Ammon's horn (tissue), 1 donor: Measurements from ENCODE around the gene FAM241A.
A peak's percentile ranks its signal among the peaks of the same experiment; 100 is the strongest.
"Not testable (repeated sequence)": the region's sequence is repeated elsewhere in the genome, so short reads cannot be mapped to it uniquely, and the experiment has no call there.

ENCODE experiments used
- DNase-seq: peaks from one replicate; pipeline ENCODE4 v3.0.0-alpha.2; 2016; ENCODE audit warnings: low spot score

Gene FAM241A

DNA sequence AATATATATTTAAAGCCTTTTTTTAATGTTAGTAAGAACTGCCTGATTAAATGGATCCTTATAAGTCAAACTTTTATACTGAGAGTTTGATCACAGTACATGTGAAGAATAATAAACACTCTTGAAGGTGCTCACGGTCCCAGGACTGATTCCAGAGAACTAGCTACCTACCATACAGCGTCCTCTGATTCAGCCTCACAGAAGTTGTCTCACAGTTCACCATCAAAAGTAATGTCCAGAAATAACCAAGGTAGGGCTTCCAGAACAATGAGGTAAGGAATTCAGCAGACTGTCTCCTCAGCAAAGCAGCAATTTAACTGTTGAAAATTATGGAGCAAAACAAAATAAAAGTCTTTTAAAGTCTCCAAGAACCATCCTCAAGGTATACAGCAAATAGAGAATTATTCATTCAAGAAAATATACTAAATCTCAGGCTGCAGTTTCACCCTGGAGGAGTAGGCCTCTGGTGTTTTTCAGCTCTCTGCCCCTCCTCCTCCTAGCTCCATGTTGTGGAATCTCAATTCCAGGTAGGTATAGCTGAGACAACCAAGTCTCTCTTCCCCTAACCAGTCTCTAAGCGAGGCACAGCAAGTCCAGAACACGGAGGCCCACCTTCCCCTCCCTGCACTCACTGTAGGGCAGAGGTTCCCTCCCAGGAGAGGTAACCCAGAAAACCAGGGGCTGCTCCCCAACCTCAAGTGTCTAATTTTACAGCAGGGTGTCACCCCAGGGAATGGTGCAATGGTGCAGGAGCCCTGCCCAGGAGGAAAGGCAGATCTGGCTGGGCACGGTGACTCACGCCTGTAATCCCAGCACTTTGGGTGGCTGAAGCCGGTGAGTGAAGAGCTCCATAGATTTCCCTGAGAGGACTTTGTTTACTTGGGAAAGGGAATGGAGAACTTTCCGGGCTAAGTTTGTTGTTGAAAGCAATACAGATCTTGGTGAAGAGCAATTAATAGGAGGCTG lies 28.6 kb downstream of the FAM241A start:
- no peak for DNase-seq

DNA sequence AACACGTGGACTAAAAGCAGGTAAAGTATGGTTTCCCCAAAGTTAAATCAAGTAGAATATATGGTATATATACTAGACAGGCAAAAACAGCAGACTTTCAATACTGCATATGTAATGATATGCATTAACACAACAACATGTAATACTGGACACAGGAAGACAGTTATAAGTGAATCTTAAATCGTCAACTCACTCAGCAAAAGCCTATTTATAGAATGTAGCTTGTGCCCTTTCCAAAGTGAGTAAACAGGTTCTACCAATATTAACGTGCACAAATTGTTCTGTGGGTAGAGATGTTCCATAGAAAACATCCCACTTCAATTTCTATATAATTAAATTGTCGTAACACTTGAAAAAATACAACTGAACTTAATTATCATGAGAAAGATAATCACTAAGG lies 30.6 kb downstream of the FAM241A start:
- no peak for DNase-seq

DNA sequence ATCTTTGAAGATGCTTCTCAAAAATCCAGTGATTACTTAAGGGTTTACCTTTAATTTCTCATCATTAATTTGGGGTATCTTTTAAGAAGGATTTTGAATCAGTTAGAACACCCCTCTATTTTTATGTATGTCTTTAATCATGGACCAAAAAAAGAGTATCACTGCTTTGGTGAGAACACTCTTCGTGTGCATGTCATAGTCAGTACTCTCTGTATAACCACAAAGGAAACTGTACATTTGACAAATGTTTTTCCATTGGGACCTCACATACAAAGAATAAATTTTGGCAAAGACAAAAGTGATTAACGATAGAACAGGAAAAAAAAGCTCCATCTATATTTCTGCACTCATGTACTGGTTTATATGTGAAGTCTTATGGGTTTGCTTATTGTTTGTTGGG lies 31.3 kb downstream of the FAM241A start:
- no peak for DNase-seq

DNA sequence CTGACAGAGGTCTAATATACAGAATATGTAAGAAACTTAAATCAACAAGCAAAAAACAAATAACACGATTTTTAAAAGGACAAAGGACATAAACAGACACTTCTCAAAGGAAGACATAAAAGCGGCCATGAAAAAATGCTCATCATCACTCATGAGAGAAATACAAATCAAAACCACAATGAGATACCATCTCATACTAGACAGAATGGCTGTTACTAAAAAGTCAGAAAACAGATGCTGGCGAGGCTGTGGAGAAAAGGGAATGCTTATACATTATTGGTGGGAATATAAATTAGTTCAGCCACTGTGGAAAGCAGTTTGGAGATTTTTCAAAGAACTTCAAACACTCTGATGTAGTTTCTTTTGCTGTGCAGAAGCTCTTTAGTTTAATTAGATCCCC lies 33.5 kb downstream of the FAM241A start:
- DNase-seq: not testable (repeated sequence)

DNA sequence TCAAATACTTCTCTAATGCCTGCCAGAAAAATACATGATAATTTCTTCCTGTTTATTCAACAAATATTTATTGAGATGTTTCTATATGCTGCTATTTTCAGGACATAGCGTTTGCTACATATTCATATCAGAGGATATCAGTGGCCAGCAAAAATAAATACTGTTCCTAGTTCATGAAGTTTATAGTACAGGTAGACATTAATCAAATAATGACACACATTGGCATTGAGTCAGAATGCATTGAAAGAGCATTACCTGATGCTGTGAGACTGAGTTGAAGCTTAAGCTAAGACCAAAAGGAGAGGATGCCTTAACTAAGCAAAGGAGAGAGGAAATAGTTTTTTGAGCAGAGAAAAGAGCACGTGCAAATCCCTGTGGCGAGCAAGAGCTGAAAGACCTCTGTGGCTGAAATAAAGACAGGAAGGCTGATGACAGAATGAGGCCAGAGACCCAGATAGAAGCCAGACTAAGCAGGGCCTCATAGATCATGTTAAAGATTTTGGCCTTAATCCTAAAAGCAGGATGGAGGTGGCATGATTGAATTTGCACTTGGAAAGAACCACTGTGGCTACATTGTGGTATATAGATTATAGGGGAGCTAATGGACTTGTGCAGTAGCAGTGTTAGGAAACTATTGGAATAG lies 36.2 kb downstream of the FAM241A start:
- no peak for DNase-seq

DNA sequence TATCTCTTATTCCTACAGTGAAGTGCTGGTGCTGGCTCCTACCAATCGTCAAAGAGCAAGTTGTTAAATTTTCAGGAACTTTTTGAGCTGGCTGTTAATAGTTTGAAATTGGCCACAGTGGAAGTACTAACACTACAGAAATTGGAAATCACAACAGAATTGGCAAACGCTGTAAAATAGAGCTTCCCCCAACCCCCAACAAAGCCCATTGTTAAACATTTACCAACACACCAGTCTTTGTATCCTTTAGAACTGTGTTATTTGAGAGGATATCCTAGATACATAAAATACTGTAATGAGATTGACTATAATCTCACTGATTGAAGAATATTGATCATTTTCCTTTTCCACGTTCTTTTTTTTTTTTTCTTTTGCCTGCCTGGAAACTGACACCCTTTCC lies 37.4 kb downstream of the FAM241A start:
- DNase-seq: peak; percentile 13

DNA sequence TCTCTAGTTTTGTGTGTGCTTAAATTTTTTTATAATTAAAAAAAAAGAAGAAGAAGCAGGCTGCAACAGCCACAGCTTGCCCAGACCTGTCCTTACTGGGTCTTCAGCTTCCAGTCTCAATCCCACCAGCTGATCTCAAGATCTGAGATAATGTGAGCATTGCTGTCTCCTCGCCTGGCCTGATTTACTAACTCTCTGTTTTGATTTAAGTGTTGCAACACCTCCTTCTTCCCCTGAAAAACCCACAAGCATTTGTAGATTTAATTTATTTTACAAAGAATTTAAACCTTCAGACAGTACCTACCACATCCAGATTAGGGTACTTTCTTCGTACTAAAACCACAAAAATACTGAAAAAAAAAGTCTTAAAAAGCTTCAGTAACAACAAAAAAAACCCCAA lies 38.0 kb downstream of the FAM241A start:
- no peak for DNase-seq

DNA sequence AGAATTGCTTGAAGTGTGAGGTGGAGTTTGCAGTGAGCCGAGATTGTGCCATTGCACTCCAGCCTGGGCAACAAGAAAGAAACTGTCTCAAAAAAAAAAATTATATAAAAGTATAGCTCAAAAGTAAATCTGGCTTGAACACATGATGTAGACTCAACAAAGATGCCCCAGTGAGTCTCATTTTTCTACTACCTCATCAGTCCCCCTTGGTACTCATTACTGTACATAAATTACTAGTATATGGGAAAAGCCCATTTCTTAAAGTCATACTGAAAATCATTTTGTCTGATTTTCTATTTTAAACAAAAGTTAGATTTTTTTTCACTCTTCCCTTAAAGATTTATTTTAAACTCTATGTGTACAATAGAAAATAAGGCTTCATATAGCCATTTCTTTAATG lies 39.2 kb downstream of the FAM241A start:
- no peak for DNase-seq

DNA sequence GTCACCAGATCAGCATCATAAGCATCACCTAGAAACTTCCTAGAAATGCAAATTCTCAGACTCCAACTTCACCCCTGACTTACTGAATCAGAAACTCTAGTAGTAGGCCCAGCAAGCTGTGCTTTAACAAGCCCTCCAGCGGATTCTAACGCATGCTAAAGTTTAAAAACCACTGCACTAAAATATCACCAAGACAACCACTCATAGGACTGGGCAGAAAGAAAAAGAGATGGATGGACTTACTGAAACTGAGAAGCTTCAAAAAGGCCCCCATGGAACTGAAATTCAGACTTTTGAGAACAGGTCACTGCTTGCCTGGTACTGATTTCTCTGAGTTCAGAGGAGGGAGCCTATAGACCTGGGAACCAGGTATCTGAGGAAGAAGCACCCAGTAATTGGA lies 40.1 kb downstream of the FAM241A start:
- no peak for DNase-seq

DNA sequence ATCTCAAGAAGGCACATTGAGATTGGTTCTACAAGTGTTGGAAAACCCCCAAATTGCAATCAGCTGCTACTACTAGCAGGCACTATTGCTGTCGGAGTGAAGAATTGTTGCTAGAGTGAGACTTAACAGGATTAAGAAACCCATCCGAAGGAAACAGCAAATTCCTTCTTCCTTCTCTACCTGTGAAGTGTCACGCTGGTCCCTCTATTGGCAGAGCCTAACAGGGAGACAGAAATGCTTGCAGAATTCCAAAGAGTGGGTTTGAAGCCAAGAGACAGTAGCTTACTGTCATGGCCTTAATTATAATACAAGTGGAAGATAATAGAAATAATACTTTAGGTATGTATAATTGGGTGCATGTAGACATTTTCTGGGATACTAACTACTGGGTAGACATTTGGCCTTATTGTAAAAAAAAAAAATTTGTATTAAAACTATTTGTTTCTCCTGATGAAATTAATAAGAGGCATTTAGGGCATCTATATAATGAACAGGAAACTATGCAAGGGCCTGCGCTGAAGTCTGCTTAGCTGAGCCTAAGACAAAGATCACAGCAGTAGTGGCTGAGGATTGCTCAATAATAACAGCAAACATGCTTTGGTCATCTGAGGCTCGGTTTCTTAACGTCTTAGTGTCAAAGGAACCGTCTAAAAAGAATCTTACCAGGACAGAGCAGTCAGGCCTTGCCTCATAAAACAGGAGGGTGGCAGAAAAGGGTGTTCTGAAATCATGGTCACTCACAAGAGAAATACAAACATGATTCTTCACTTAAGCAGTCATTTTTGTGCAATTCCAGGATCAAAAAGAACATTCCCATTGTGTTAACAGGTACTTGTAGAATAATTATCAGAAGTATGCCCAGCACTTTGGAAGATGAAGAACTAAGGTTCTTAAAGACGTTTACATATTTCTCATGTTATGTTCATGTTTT lies 40.8 kb downstream of the FAM241A start:
- DNase-seq: no peak

DNA sequence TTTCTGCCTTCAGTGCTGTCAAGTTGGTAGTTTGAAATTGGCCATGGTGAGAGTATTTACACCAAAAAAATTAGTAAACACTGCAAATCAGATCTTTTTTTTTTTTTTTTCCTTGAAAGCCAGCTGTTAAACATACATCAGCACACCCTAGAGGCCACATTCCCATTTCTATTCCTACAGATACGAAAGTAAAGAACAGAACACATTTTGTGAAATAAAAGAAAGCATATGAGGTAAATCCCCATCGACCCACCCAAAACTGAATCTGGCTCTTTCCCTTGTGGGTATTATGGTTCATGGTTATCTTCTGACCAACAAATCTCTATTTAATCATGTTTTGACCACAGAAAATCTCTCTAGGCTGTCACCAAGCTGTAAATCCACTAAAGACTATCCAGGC lies 44.5 kb downstream of the FAM241A start:
- DNase-seq: no peak

DNA sequence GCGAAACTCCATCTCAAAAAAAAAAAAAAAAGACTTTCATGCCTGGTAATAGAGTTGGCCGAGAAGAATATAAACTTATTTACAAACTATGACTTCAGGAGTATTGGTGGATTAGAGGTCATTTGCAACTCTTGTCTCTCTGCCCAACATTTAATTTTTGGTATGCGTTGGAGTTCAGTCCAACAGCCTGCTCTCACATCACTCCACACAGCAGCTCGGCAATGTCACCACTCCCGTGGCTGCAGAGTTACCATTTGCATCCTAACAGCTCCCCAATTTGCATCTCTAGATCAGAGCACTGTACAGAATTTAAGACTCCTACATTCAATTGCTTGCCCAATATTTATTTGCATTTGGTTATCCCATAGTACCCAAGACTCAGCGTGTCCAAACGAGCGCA lies 45.4 kb downstream of the FAM241A start:
- DNase-seq: no peak

DNA sequence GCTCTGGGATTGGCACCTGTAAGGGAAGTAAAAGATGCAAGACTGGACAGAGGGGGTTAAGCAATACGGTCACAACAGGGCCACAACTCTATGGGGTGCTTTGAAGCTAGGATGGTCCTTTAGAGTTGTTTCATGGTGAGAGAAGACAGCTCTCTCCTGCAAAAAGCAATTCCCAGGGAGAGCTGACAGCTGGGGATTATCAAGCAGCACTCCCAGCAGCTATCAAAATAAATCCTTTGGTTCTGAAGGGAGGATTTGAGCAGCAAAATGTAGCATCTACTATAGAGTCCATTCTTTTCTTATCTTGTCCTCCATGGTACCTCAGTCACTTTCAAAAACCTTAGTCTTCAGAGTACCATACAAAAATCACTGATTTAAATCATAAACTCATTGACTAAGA lies 51.2 kb downstream of the FAM241A start:
- no peak for DNase-seq

DNA sequence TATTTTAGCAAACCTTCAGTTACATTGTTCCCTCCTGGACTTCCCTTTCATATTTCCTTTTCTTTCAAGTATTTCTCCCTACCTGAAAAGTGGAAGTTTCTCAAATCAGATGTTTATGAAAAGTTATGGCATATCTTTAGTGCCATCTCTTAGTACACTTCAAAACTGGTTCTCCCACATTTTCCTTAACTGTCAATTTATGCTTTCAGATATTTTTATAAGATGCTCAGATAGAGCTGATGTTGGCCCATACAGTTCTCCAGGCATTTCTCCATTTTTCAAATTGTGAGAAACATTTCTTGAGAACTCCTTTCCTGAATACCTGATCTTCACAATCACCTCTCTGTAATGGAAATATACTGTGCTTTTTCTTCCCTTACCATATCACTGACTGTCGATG lies 53.8 kb downstream of the FAM241A start:
- no peak for DNase-seq

DNA sequence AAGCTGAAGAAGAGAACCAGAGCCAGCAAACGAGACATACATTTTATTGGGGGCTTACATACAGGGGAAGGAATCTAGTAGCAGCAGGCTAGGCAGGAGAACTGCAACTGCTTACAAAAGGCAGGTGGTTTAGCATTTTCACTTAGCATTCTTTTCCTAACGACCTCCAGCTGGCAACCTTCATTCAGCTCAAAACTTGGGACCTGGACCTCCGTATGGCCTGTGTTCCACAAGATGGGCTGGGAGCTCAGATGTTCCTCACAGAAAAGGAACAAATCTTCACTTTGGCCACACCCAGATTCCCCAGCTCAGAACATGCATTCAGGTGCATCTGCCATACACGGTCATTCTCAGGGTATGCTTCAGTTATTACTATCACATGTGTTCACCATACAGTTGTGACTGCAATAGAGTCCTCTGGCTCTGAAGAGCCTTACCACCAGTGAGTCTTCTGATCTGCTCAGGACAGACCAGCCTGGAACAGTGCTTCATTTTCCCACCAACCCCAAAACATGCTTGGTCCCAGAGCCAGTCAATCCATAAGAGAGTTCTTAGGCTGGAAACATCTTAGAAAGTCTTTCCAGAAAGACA lies 56.8 kb downstream of the FAM241A start:
- no peak for DNase-seq

DNA sequence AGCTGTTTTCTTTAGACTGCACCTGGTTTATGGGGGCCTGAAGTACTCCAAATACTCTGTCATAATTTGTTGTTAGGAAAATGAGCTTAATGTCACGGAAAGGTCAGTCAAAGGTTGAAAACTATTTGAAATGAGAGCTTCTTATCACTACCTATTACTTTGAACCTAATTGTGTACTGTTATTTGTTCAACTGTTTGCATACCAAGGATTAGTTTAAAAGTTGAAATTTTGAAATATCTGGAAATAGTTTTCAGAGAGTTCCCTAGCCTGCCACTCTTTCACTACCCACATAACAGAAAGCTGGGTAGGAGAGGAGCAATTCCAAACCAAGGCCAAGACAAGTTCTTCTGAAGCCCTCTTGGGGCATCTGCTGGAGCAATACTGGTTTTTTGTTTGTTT lies 58.3 kb downstream of the FAM241A start:
- DNase-seq: no peak

DNA sequence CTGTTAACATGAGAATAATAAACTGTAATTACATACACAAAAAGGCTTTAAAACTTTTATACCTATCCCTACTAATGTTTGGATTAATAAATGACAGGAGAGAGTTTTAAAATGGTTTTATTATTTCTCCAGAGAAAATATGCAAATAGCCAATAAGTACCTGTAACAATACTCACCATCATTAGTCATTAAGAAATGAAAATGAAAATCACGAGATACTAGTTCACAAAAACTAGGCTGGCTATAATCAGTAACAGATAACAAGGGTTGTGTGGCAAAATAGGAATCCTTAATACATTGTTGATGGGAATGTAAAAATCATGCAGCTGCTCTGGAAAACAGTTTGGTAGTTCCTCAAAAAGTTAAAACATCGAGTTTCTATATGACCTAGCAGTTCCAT lies 61.2 kb downstream of the FAM241A start:
- no peak for DNase-seq

DNA sequence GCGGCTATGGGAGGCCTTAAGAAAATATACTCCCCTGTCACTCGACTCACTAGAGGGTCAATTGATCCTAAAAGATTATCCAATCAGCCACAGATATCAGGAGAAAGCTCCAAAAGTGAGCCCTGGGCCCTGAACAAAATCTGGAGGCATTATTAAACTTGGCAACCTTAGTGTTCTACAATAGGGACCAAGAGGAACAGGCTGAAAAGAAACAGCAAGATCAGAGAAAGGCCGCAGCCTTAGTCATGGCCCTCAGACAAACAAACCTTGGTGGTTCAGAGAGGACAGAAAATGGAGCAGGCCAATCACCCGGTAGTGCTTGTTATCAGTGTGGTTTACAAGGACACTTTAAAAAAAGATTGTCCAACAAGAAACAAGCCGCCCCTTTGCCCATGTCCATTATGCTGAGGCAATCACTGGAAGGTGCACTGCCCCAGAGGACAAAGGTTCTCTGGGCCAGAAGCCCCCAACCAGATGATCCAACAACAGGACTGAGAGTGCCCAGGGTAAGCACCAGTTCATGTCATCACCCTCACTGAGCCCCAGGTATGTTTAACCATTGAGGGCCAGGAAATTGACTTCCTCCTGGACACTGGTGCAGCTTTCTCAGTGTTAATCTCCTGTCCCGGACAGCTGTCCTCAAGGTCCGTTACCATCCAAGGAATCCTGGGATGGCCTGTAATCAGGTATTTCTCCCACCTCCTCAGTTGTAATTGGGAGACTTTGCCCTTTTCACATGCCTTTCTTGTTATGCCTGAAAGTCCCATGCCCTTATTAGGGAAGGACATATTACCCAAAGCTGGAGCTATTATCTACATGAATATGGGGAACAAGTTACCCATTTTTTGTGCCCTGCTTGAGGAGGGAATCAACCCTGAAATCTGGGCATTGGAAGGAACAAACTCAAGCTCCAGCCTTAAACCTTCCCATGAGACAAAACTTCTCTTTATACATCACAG lies 63.2 kb downstream of the FAM241A start:
- not testable (repeated sequence) for DNase-seq

DNA sequence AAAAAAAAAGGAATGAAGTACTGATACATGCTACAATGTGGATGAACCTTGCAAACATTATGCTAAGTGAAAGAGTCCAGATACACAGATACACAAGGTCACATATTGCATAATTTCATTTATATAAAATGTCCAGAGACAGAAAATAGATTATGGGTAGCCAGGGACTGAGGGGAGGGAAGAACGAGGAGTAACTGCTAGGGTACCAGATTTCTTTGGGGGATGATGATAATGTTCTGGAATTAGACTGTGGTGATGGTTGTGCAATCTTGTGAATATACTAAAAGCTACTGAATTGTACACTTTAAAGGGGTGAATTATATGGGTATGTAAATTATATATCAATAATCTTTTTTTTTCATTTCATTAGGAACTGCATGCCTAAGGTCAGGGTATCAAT lies 65.5 kb downstream of the FAM241A start:
- DNase-seq: no peak

DNA sequence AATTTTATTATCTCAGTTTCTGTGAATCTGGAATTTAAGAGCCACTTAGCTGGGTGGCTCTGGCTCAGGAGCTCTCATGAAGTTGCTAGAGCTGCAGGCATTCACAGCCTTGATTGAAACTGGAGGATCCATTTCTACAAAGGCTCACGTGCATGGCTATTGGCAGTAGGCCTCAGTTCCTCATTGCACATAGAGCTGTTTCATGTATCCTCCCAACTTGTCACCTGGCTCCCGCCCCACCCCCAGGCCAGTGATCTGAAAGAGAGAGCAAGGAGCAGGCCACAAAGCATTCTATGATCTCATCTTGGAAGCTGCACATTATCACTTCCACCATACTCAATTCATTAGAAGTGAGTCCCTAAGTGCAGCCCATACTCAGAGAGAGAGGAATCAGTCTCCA lies 67.8 kb downstream of the FAM241A start:
- DNase-seq: no peak

DNA sequence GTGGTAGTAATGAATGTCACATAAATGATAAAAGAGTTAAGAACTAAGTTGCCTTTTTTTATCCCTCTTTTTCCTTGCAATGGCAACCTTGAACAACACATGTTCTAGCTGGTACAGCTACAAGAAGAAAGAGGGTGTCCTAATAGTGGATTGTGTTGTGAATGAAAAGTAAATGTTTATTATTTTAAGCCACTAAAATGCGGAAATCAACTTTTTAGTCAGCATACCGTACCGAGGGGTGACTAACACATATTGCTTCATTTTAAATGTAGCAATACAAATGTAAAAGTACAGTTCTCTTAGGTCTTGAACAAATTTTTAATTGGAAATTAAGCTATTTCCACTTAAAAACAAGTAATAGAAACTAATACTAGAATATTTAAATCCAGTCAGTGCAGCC lies 68.6 kb downstream of the FAM241A start:
- DNase-seq: no peak
